GM19023 (cell line): Measurements from ENCODE around the gene THSD7B.
"Not testable (repeated sequence)": the region's sequence is repeated elsewhere in the genome, so short reads cannot be mapped to it uniquely, and the experiment has no call there.

Source experiments
- ATAC-seq: cut with Tn5 transposase; IDR thresholded peaks from one replicate; pipeline ENCODE4 v1.9.1; 2021; ENCODE audit warnings: mild to moderate bottlenecking, moderate library complexity; ENCODE audit not compliant: unreplicated experiment

THSD7B gene

DNA sequence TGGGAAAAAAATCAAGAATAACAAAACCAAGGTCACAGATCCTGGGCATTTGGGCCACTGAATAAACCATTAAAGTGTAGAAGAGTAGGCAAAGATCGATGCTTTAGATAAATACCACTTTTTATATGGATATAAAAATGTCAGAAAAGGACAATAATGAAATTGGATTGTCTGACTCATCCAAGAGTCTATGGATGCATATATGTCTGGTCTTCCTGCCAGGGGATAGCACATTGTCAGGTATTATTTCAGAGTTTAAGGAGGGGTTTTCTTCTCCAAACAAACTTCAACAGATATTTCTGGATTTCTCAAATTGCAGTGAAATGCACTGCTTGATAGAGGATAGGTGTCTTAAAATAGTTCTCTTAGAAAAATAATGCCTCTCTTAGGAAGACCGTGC is 466.7 kb downstream of the THSD7B start:
- no peak for ATAC-seq

DNA sequence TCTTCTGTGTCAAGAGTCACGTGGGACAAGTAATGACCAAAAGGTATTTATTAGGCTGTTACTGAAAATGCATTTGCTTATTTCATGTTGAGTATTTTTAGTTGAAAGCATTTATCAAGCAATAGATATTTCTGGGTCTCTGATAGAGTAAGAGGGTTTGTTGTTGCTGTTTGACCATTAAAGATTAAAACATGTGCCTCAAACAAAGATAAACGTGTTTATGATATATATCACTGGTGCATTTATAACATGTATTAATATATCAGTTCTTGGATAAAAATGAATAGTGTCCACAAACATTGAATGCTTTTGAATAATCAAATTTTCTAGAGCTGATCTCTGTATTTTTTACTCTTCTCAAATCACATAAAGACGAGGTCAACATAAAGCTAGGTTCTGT is 467.7 kb downstream of the THSD7B start:
- ATAC-seq: no peak

DNA sequence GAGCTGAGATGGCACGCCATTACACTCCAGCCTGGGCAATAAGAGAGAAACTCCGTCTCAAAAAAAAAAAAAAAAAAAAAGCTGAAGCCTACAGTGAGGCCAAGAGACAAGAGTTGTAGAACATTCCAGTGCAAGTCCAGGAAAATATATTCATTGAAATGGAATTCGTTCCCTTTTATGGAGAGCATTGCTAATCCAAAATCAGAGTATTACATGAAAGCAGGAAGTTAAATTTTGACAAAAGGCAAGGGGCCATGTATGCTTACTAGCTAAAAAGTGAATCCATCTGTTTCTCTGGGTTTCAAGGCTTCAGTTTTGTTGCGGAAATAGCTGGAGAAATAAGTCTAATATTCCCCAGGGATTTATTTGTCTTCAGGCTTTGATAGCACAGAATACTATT is 471.7 kb downstream of the THSD7B start:
- no peak for ATAC-seq

DNA sequence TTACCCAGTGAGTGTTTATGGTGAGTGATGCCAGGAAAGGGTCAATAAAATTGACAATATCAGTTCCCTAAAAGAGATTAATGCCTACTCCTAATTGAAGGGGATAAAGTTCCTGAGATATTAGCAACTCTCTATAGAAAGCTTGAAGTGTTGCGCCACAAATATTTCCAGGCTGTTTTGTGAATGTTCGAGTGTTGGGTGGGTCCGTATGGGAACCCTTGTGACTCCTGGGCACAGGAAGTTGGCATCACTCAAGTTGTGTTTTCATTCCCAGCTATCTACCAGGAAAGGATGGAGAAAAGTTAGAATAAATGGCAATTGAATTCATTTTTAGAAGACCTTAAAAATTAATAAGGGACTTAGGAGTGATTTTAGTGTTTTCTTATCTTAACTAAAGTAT is 472.7 kb downstream of the THSD7B start:
- no peak for ATAC-seq

DNA sequence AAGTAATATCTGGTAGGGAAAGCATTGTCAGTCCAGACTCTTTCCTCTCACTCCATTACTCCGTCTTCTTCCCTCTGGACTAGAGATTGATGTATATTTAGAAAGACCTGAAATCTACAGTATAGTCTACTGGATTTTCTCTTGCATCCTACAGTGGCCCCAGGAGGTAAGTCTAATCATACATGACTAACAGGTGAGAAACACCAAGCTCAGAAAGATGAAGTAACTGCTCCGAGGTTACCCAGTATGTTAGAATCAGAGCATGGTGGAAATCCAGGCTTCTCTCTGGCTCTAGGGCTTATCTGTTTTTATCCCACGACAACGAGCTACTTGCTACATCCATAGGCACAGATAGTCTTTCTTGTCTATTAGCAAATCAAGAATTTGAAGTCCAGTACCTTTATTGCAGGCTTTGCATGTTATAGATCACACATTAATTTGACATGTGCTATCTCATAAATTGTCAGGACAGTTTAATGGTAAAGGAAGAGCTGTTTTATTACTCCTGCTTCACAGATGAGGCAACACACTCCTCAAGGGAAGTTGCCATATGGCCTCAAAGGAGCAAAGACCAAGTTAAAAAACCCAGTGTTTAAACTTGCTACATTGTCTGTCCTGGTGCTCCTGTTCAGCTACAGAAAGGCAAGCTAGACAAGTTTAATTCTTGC is 484.3 kb downstream of the THSD7B start:
- ATAC-seq: no peak

DNA sequence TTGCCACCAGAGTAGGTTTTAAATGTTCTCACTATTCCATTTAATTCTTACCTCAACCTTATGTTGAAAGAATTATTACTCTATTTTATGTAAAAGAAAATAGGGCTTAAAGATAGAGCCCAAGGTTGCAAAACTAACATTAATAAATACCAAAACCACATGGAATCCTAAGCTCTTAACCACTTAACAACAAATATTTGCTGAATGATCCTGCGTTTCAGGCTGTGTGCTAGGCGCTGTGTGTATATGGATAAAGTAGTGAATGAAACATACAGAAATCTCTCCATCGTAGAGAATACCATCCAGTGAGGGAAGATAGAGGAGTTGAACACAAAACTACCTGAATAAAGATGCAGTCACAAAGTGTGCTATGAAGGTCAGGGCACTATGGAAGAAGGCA is 485.1 kb downstream of the THSD7B start:
- ATAC-seq: no peak

DNA sequence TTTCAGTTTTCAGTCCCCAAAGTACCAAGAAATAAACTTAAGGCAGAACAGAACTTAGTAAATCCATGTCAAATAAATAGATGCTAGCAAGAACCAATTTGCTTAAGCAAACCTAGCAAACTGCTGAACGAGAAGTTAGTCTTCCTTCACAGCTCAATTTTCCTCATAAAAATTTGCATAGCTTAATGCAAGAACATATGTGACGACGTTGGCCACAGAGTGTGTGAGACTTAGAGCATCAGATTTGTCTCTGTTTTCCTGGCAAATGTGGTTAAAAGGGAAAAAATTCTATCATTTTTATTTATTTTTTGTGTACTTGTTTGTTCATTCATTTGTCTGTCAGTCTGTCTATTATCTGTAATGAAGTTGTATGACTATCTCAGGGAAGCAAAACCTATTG is 485.7 kb downstream of the THSD7B start:
- ATAC-seq: no peak

DNA sequence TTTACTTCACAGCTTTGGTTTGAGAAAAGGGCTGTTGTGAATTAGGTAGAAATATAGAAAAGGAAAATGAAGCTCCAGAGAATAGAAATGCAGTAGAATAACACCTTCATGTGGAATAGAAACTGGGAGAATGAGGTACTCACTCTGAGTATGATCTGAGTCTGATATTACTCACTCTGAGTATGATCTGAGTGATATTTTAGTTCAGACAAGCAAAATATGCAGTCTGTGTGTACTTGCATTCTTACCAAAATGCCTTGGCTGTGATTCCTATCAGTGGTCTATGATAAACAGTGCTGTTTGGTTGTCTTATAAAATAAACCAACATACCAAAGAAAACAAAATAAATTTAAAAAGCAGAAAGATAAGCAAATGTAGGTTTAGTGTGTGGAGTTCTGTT is 487.6 kb downstream of the THSD7B start:
- no peak for ATAC-seq

DNA sequence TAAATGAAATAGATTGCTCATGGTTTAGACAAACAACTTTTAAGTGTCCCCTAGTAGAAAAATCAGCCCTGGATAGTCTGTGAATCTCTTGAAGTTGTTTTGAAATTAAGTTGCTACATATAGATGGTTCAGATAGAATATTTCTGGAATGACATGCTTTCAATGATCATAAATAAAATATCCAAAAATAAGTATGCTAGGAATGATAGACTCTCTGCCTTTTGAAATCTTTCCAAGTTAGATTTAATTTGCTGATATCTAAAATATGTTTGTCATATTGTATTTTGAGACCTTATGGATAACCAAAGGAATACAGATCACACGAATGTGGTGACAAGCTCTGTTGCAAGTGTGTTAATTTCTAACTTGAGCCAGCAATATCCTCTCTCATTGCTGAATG is 488.7 kb downstream of the THSD7B start:
- no peak for ATAC-seq

DNA sequence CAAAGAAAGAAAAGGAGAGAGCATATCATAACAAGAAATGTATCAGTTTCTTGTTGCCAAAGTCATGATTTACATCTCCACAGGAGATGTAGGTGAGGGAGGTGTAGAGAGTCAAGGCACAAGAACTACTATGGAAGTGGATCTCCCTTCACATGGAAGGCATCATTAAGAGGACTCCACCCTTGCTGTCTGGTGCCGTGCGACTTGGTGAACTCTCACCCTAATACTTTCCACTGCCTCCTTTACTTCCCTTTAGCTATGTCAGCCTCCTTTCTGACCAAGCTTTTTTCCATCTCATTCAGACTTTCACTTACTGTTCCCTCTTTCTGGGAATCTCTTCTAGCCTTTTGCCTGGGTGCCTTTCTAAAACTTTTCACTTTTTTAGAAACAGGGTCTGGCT is 490.0 kb downstream of the THSD7B start:
- no peak for ATAC-seq

DNA sequence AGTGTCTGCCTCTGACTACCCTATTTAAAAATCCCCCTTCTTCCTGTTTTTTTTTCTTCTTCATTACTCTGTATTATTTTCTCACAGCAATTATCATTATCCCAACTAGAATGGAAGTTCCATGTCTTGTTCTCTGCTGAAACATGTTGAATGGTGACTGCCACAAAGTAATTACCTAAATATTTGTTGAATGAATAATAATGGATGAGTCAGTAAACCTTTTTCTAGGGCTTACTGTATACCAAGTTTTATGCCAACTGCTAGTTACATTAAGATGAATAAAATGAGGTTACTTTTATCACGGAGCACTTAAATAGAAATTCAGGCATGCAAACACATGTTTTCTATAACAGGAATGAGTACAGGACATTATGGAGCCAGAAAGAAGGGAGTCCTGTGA is 490.6 kb downstream of the THSD7B start:
- no peak for ATAC-seq

DNA sequence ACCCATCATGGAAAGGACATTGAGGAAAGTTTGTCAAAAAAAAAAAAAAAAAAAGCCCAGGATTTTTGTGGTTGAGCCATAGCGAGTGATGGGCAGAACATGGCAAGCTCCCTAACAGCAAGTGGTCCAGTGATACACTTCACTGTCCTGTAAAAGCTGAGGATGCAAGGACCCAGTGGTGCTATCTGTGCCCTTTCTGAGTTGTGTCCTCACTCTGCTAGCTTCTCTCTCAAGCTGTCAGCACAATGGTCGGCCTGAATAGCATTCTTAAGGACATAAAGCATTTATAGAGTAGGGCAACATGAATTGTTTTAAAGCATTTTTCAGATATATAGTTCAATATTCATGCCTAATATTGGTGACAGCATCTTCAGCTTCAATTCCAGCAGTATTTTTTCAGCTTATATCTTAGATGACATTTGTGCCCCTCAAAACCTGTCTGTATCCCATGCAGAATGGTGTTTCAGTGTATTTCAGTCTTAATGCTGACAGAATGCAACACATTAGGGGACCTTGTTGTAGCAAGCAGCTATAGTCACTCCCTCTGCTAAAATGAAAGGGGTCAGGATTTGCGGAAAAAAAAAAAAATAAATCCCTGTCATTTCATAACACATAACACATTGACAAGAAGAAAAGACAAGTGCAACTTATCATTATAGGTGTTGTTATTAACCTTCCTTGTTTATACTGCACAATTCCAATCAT is 496.7 kb downstream of the THSD7B start:
- no peak for ATAC-seq

DNA sequence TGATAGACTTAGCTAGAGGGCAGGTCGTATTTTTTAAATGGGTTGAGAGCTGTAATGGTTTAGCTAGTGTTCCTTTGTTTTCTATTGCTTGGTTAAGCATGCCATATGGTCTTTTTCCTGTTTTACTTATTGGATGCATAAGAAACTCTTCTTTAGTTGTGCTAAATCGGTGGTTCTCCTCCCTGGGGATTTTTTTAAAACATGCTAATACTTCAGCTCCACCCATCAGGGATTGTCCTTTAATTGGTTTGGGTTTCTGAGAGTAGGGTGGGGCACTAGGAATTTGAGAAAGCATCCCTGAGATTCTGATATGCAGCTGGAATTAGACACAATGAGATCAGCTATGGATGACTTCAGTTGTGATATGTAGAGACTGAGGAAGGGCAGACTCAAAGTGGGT is 497.2 kb downstream of the THSD7B start:
- ATAC-seq: no peak

DNA sequence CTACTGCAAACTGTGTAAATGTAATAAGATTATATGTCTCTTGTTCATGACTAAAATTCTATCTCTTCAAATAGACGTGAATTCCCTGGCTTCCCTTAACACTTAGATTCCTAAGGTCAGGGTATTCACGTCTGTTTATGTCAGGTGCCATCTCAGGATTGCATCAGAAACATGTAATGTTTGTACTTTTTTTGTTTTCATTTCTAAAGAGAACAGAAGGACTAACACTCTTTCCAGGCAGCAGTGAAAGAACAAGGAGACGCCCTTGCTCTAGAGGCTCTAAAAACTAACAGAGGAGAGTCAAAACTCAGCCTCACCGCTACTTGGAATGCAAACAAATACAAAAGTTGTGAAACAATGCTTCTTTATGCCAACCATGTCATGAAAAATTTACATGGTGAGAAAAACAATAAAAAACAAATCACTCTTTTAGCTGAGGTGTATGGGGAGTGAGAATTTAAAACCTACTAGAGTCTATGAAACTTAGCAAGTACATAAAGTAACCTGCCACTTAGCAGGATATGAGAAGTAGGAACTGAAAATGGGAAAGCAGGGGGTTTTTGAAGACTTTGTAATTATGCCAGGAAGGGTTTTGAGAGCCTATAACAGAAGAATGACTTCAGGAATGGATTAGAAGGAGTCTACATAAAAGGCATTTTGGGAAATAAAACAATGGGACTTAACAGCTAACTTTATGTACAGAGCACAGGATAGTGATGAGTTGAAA is 522.7 kb downstream of the THSD7B start:
- ATAC-seq: no peak

DNA sequence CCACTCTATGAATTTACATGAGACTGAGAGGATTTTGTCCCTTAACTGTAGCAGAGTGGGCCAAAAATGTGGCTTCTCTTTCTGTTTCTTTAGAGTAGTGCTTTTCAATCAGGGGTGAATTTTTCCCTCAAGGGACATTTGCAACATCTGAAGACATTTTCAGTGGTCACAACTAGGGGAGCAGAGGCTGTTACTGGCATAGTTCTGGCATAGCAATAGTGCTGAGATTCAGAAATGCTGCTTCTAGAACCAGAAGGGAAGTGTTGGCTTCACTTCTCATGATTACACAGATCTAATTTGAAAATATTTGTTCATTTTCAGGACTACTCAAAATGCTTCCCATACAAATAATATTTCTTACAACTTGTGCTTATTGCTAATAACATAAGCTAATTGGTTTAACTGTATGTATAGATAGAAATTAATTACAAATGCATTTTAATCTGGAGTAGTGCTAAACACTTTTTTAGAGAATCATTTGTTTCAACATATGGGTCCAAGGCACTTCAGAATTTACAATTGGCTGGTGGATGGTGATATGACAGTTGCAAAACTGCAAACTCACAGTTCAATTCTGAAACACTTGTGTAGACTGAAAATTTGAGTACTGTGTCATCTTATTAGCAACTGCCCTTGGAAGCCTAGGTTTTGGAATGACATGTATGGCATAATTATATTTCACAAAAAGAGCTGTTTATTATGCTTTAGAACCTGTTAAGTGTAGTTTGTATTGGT is 526.7 kb downstream of the THSD7B start:
- ATAC-seq: no peak

DNA sequence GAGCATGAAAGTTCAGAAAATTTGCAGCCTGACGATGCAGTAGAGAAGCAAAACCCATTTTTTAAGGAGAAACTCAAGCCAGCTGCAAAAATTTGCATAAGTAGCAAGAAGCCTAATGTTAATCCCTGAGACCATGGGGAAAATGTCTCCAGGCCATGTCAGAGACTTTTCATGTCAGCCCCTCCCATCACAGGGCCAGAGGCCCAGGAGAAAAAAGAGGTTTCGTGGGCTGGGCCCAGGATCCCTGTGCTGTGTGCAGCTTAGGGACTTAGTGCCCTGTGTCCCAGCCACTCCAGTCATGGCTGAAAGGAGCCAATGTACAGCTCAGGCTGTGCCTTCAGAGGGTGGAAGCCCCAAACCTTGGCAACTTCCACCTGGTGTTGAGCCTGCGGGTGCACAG is 533.0 kb downstream of the THSD7B start:
- no peak for ATAC-seq

DNA sequence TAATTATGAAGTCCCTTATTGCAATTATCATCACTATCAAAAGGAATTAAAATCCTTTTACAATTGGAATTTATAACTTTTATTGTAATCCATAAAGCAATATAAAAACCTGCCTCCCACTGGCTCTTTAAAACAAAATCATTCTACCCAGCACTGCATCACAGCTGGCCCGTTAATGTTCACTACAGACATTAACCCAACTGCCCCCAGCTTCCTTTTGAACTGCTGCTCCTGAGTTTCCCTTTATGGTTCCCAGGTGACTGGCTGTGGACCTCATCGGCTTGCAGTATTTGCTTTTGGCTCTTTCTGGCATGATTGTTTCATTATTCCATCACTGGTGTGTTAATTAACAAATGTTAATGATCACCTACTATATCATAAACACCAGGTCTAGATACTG is 535.6 kb downstream of the THSD7B start:
- ATAC-seq: no peak

DNA sequence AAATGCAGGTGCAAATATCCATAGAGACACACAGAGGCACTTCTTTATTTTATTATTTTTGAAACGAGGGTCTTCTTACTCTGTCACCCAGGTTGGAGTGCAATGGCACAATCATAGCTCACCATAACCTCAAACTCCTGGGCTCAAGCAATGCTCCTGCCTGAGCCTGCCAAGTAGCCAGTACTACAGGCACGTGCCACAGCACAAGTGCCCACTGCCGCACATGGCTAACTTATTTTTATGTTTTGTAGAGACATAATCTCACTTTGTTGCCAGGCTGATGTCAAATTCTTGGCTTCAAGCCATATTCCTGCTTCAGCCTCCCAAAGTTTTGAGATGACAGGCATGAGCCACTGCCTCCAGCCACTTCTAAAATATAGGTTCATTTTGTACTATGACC is 537.6 kb downstream of the THSD7B start:
- no peak for ATAC-seq

DNA sequence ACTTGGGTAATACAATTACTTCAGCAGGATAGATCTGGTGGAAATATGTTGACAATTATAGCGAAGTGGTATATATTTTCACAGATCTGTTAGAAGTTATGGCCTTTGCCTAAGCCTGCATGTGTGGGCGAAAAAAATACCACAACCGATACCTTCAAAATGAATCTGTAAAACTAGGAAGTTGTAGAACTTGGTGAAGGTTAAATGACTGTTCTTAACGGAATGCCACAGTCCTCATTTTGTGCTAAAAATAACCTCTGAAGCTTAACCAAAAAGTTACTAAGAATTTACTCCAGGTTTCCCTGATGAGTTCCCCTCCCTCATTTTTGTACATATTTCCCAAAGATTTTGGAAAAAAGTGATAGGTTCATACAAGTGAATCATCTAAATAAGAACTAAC is 550.7 kb downstream of the THSD7B start:
- no peak for ATAC-seq

DNA sequence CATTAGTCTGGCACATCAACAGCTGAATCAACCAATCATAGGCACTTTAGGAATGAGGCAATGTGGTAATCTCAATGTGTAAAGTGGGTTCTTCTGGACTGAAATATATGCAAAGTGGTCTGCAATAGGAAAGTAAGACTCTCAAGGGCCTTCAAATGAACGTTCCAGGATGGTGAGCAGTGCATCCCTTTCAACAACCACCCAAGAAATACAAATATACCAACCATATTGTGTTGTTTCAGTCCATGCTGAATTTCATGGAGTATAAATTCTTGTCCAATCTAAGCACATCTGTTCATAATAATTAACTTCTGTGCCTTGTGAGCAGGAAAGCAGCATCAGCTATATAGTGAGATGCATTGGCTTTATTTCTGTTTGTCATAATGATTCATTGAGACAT is 556.2 kb downstream of the THSD7B start:
- ATAC-seq: no peak

DNA sequence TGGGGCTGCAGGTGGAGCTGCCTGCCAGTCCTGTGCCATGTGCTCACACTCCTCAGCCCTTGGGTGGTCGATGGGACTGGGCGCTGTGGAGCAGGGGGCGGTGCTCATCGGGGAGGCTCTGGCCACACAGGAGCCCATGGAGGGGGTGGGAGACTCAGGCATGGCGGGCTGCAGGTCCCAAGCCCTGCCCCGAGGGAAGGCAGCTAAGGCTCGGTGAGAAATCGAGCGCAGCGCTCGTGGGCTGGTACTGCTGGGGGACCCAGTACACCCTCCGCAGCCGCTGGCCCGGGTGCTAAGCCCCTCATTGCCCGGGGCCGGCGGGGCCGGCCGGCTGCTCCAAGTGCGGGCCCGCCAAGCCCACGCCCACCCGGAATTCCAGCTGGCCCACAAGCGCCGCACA is 566.2 kb downstream of the THSD7B start:
- not testable (repeated sequence) for ATAC-seq
